ENCODE measurements around the gene PARVB.

The PARVB gene

GRCh38 chr22:43994416-43994815 lies 29.7 kb upstream of the PARVB start:
- Histone ChIP-seq H3K36me3 (peaks cover 66 to 96% (median 92%) of the 10 kb centered on the region in 3 donors), H3K4me1 (peaks cover 0 to 6% (median 0%) of the 10 kb centered on the region in 4 donors), H3K4me3 (no peak overlapping the region), H3K27ac (no peak overlapping the region), H3K9me3 (no peaks in the 10 kb centered on the region), H3K27me3 (no peaks in the 10 kb centered on the region)
- intact Hi-C loops (cut with DNase I; ENCODE audit: low total_unique reads) = no loop called here
- no peak for TF ChIP-seq CTCF (IDR thresholded peaks at IDR 0.05)
- DNase-seq = no peak

GRCh38 chr22:43995057-43995685 lies 28.9 kb upstream of the PARVB start:
- Histone ChIP-seq H3K27me3 (no peaks in the 10 kb centered on the region), H3K4me1 (peaks cover 0 to 6% (median 0%) of the 10 kb centered on the region in 4 donors), H3K36me3 (peaks cover 59 to 95% (median 86%) of the 10 kb centered on the region in 3 donors), H3K9me3 (no peaks in the 10 kb centered on the region), H3K27ac (no peak overlapping the region), H3K4me3 (no peak overlapping the region)
- no peak for TF ChIP-seq CTCF (IDR thresholded peaks at IDR 0.05)
- intact Hi-C loops (cut with DNase I; ENCODE audit: low total_unique reads) = no loop called here
- DNase-seq = no peak

GRCh38 chr22:43995798-43996169 lies 28.3 kb upstream of the PARVB start:
- Histone ChIP-seq H3K27ac (no peak overlapping the region), H3K36me3 (peaks cover 53 to 89% (median 80%) of the 10 kb centered on the region in 3 donors), H3K4me1 (peaks cover 0 to 6% (median 0%) of the 10 kb centered on the region in 4 donors), H3K27me3 (no peaks in the 10 kb centered on the region), H3K4me3 (peak overlapping the region in 1 of 2 donors; percentile 8), H3K9me3 (no peaks in the 10 kb centered on the region)
- no peak for TF ChIP-seq CTCF (IDR thresholded peaks at IDR 0.05)
- intact Hi-C loops (cut with DNase I; ENCODE audit: low total_unique reads) = no loop called here
- DNase-seq = no peak

GRCh38 chr22:43996170-43996980 lies 27.7 kb upstream of the PARVB start:
- peak; percentile 61 to 72 for DNase-seq
- no peaks in the 10 kb centered on the region for H3K9me3 ChIP-seq
- no peaks in the 10 kb centered on the region for H3K27me3 ChIP-seq
- H3K36me3 ChIP-seq = peaks cover 48 to 83% (median 74%) of the 10 kb centered on the region in 3 donors
- intact Hi-C loops (cut with DNase I; ENCODE audit: low total_unique reads) = no loop called here
- TF ChIP-seq CTCF (IDR thresholded peaks at IDR 0.05) = no peak
- peaks cover 0 to 6% (median 0%) of the 10 kb centered on the region in 4 donors for H3K4me1 ChIP-seq
- no peak overlapping the region for H3K27ac ChIP-seq
- peak overlapping the region in 1 of 2 donors; percentile 8 for H3K4me3 ChIP-seq

GRCh38 chr22:43996981-43997265 lies 27.2 kb upstream of the PARVB start:
- no peak overlapping the region for H3K27ac ChIP-seq
- no peak for TF ChIP-seq CTCF (IDR thresholded peaks at IDR 0.05)
- no peak for DNase-seq
- H3K4me3 ChIP-seq = no peak overlapping the region
- H3K9me3 ChIP-seq = no peaks in the 10 kb centered on the region
- no peaks in the 10 kb centered on the region for H3K27me3 ChIP-seq
- H3K4me1 ChIP-seq = peaks cover 0 to 6% (median 0%) of the 10 kb centered on the region in 4 donors
- intact Hi-C loops (cut with DNase I; ENCODE audit: low total_unique reads) = no loop called here
- peaks cover 44 to 78% (median 68%) of the 10 kb centered on the region in 3 donors for H3K36me3 ChIP-seq
